ENCODE data around the gene FAM135A.

DNA sequence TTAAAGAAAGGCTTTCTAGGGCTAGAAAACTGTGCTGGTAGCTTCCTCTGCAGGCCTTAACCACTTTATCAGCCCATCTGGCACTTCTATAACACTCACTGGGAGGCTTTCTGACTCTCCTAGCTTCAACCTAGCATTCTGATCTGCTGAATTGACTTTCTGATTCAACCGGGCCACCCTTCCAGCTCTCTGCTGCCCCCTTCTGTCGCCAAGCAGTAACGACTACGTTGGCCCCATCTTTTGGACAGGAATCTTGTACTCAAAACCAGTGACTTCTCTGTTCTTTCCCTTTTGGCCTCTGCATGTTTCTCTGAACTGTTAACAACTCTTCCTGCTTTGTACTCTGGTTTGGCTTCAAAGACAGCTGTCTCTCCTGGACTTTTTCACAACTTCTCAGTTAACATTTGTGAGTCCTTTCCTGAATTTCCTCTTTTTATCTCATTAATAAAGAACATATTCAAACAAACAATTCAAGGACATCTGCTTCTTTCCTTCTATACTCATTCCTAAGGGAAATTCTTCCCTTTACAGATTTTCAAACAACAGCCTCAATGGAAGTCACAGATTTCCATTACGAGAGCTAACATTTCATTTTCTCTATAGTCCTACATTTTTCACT lies 43.9 kb upstream of the FAM135A start:
- TF ChIP-seq, protein P1, sequence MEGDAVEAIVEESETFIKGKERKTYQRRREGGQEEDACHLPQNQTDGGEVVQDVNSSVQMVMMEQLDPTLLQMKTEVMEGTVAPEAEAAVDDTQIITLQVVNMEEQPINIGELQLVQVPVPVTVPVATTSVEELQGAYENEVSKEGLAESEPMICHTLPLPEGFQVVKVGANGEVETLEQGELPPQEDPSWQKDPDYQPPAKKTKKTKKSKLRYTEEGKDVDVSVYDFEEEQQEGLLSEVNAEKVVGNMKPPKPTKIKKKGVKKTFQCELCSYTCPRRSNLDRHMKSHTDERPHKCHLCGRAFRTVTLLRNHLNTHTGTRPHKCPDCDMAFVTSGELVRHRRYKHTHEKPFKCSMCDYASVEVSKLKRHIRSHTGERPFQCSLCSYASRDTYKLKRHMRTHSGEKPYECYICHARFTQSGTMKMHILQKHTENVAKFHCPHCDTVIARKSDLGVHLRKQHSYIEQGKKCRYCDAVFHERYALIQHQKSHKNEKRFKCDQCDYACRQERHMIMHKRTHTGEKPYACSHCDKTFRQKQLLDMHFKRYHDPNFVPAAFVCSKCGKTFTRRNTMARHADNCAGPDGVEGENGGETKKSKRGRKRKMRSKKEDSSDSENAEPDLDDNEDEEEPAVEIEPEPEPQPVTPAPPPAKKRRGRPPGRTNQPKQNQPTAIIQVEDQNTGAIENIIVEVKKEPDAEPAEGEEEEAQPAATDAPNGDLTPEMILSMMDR (IDR thresholded peaks at IDR 0.05): peak; percentile 68
- TF ChIP-seq EP300 (IDR thresholded peaks at IDR 0.05) (no peak), MYC (IDR thresholded peaks at IDR 0.05; ENCODE audit: borderline replicate concordance, low read length) (no peak), POLR2A (IDR thresholded peaks at IDR 0.05; ENCODE audit: low read length) (no peak)
